Prostate gland (tissue), 2 donors: ENCODE measurements around the gene DBNDD2. TPM values are rescaled to one million over a fixed set of nuclear protein-coding genes. Genes with fewer than 3 reads are reported as not detected.

Experiments used
- DNase-seq: peaks from one replicate; pipeline ENCODE4 v3.0.0-alpha.2; 2019; ENCODE audit warnings: low spot score
- H3K27ac ChIP-seq, 2 donors: fragments of 200-600 bp; sonication (generic); 2 replicates each; pipeline ENCODE4 v1.5.1; 2017 to 2019
- H3K27me3 ChIP-seq: fragments of 200-600 bp; sonication (generic); replicated peaks from 2 replicates; pipeline ENCODE4 v1.5.1; 2019; ENCODE audit not compliant: insufficient read depth
- H3K36me3 ChIP-seq, 2 donors: fragments of 200-600 bp; sonication (generic); 1 replicate in 1 of 2; 2 replicates in 1 of 2; pipeline versions ENCODE4 v1.5.1 to v1.8.1; 2017 to 2019
- H3K4me1 ChIP-seq: fragments of 200-600 bp; sonication (generic); replicated peaks from 2 replicates; pipeline ENCODE4 v1.5.1; 2019
- H3K4me3 ChIP-seq, 2 donors: fragments of 200-600 bp; sonication (generic); 2 replicates each; pipeline ENCODE4 v1.5.1; 2017 to 2019
- H3K9me3 ChIP-seq: fragments of 200-600 bp; sonication (generic); 2 replicates; pipeline ENCODE4 v1.5.1; 2017
- CTCF ChIP-seq, 4 experiments: fragments of 200-600 bp in 2 of 4; fragments of 450-650 bp in 2 of 4; sonication (generic) in 2 of 4; IDR thresholded peaks; 1 replicate in 3 of 4; 2 replicates in 1 of 4; pipeline ENCODE4 v1.5.1; 2016 to 2019; ENCODE audit warnings: antibody characterized with exemption in 4 of 4, mild to moderate bottlenecking in 2 of 4, moderate library complexity in 2 of 4
- POLR2A ChIP-seq: fragments of 450-650 bp; IDR thresholded peaks from one replicate; pipeline ENCODE4 v1.6.1; 2016; ENCODE audit warnings: antibody characterized with exemption, mild to moderate bottlenecking
- POLR2AphosphoS5 ChIP-seq: sonication (generic); formaldehyde crosslinking; IDR thresholded peaks from one replicate; pipeline ENCODE4 v1.6.1; 2017; ENCODE audit warnings: antibody characterized with exemption
- WGBS: methylation state at CpG from one replicate; pipeline ENCODE4 v1.1.5; 2018; 5-methylcytosine and 5-hydroxymethylcytosine counted together
- intact Hi-C: fragments of 100-400 bp; cut with DNase I; formaldehyde crosslinking; loops from one replicate; pipeline ENCODE4 v1.14.2; 2022
- total RNA-seq, 2 donors: library from RNA; depleted of rRNA; stranded (reverse); fragments of >200 nt; gene quantifications; one replicate each; pipeline ENCODE4 v1.1.0, GENCODE V29; 2016

The DBNDD2 gene
- total RNA-seq, 2 donors from 2014 or later = 33.7 to 34.4 TPM

GRCh38 chr20:45415822-45416637 is 7.9 kb downstream of the DBNDD2 start, which contains the start of gene PIGT:
TSS of gene PIGT (plus strand) at chr20:45416141. CDS start at chr20:45416157, 16 bp downstream.
- H3K27ac ChIP-seq = peak within 1 kb of the TSS; percentile 63 to 66
- peak; percentile 83 for DNase-seq
- no peaks in the 10 kb centered on the region for H3K27me3 ChIP-seq
- peaks cover 6% of the 10 kb centered on the region for H3K4me1 ChIP-seq
- WGBS = under 1% methylated on average over 48 of the region's 52 CpGs
- intact Hi-C loops = no loop called here
- H3K36me3 ChIP-seq = peaks cover 4 to 7% of the 10 kb centered on the region in 2 donors
- TF ChIP-seq CTCF (IDR thresholded peaks at IDR 0.05) (peak in 2 of 4 experiments; percentile 24), POLR2AphosphoS5 (peak; percentile 95), POLR2A (peak; percentile 73)
- no peaks in the 10 kb centered on the region for H3K9me3 ChIP-seq
- H3K4me3 ChIP-seq = peak within 1 kb of the TSS; percentile 79 to 81

GRCh38 chr20:45416917-45417316 is 8.8 kb downstream of the DBNDD2 start:
- Histone ChIP-seq H3K36me3 (peaks cover 7 to 8% of the 10 kb centered on the region in 2 donors), H3K9me3 (no peaks in the 10 kb centered on the region), H3K4me3 (peak overlapping the region; percentile 79 to 81), H3K27ac (peak overlapping the region in 1 of 2 donors; percentile 63), H3K4me1 (peaks cover 6% of the 10 kb centered on the region), H3K27me3 (no peaks in the 10 kb centered on the region)
- intact Hi-C loops = no loop called here
- WGBS = 77% methylated on average over 2 of the region's 2 CpGs
- TF ChIP-seq POLR2A (no peak), POLR2AphosphoS5 (no peak), CTCF (IDR thresholded peaks at IDR 0.05) (no peak)
- DNase-seq = no peak

GRCh38 chr20:45419188-45420091 is 11.4 kb downstream of the DBNDD2 start:
- H3K27ac ChIP-seq = peak overlapping the region; percentile 39 to 48
- intact Hi-C loops = no loop called here
- TF ChIP-seq POLR2A (peak; percentile 44), POLR2AphosphoS5 (peak; percentile 87), CTCF (IDR thresholded peaks at IDR 0.05) (no peak)

GRCh38 chr20:45420125-45420524 is 12.0 kb downstream of the DBNDD2 start:
- no peak for DNase-seq
- Histone ChIP-seq H3K27me3 (no peaks in the 10 kb centered on the region), H3K4me1 (peaks cover 6% of the 10 kb centered on the region), H3K36me3 (peaks cover 9 to 18% of the 10 kb centered on the region in 2 donors), H3K27ac (peak overlapping the region; percentile 24 to 48), H3K9me3 (no peaks in the 10 kb centered on the region), H3K4me3 (no peak overlapping the region)
- intact Hi-C loops = no loop called here
- 89% methylated on average over 8 of the region's 8 CpGs for WGBS
- TF ChIP-seq POLR2A = no peak
- no peak for TF ChIP-seq POLR2AphosphoS5
- no peak for TF ChIP-seq CTCF (IDR thresholded peaks at IDR 0.05)

More at GRCh38 chr20:45419188-45420091, 11.4 kb downstream of the DBNDD2 start:
- DNase-seq = peak; percentile 85
- no peak overlapping the region for H3K4me3 ChIP-seq
- no peaks in the 10 kb centered on the region for H3K27me3 ChIP-seq
- WGBS = 57% methylated on average over 17 of the region's 17 CpGs
- peaks cover 7 to 15% of the 10 kb centered on the region in 2 donors for H3K36me3 ChIP-seq
- peaks cover 6% of the 10 kb centered on the region for H3K4me1 ChIP-seq
- no peaks in the 10 kb centered on the region for H3K9me3 ChIP-seq
